H1 (cell line): ENCODE data around the gene SLIT3.

Experiments
- ATF2 ChIP-seq: IDR thresholded peaks from 2 replicates; pipeline ENCODE4 v1.6.1; 2012; ENCODE audit warnings: low read length, inconsistent platforms
- CBX8 ChIP-seq: fragments of 300-800, 300-1000 bp; sonication (generic); IDR thresholded peaks from 2 replicates; pipeline ENCODE4 v1.7.1; 2016; ENCODE audit warnings: low read depth, low read length, borderline replicate concordance
- CEBPB ChIP-seq: IDR thresholded peaks from 2 replicates; pipeline ENCODE4 v1.6.1; 2012; ENCODE audit warnings: low read depth, low read length
- CHD2 ChIP-seq: IDR thresholded peaks from 2 replicates; pipeline ENCODE4 v1.6.1; 2012; ENCODE audit warnings: low read length, improper control_type of control experiment
- CTCF ChIP-seq, 3 experiments: IDR thresholded peaks; 1 replicate in 2 of 3; 2 replicates in 1 of 3; pipeline versions ENCODE4 v1.5.1 to v1.6.1; 2011; ENCODE audit warnings: low read length in 3 of 3, mild to moderate bottlenecking in 3 of 3, inconsistent platforms in 2 of 3, low read depth in 1 of 3, moderate library complexity in 1 of 3; ENCODE audit not compliant: insufficient read depth in 1 of 3; ENCODE audit errors: control extremely low read depth in 1 of 3
- EP300 ChIP-seq, 2 experiments: IDR thresholded peaks; 1 replicate in 1 of 2; 2 replicates in 1 of 2; pipeline ENCODE4 v1.6.1; 2011 to 2012; ENCODE audit warnings: low read depth in 2 of 2, low read length in 2 of 2, mild to moderate bottlenecking in 2 of 2, borderline replicate concordance in 1 of 2, inconsistent platforms in 1 of 2, moderate library complexity in 1 of 2
- EZH2 ChIP-seq: fragments of 200-600 bp; sonication (generic); IDR thresholded peaks from 2 replicates; pipeline ENCODE4 v1.7.1; 2012; ENCODE audit warnings: low read depth, mild to moderate bottlenecking, moderate library complexity, low read length, inconsistent platforms; ENCODE audit not compliant: severe bottlenecking
- MAFK ChIP-seq: IDR thresholded peaks from 2 replicates; pipeline ENCODE4 v1.6.1; 2012; ENCODE audit warnings: low read depth, mild to moderate bottlenecking, improper control_type of control experiment, low read length
- POU5F1 ChIP-seq: IDR thresholded peaks from 2 replicates; pipeline ENCODE4 v1.6.1; 2011; ENCODE audit warnings: low read depth, mild to moderate bottlenecking, low read length, moderate library complexity
- RAD21 ChIP-seq, 2 experiments: IDR thresholded peaks in 1 of 2; conservative IDR thresholded peaks in 1 of 2; 2 replicates each; pipeline ENCODE4 v1.6.1; 2011; ENCODE audit warnings: low read depth in 2 of 2, low read length in 2 of 2, improper control_type of control experiment in 1 of 2, inconsistent platforms in 1 of 2, mild to moderate bottlenecking in 1 of 2, moderate library complexity in 1 of 2
- SRF ChIP-seq: IDR thresholded peaks from 2 replicates; pipeline ENCODE4 v1.6.1; 2011; ENCODE audit warnings: mild to moderate bottlenecking, low read depth, low read length, moderate library complexity
- TAF1 ChIP-seq: IDR thresholded peaks from 2 replicates; pipeline ENCODE4 v1.6.1; 2011; ENCODE audit warnings: mild to moderate bottlenecking, low read depth, low read length

- TF ChIP-seq CTCF (IDR thresholded peaks at IDR 0.05; ENCODE audit: control extremely low read depth in 1 of 3, insufficient read depth in 1 of 3, low read depth in 1 of 3, low read length in 3 of 3): no peak
- TF ChIP-seq CBX8: no peak
- TF ChIP-seq SRF: no peak
- TF ChIP-seq CEBPB: no peak
- TF ChIP-seq RAD21 (IDR thresholded peaks at IDR 0.05 in 1 of 2, conservative IDR thresholded peaks at IDR 0.05 in 1 of 2; ENCODE audit: low read depth in 2 of 2, low read length in 2 of 2): peak in 1 of 2 experiments; percentile 16; a peak in 1 of 4 replicates
- no peak for TF ChIP-seq POU5F1
- no peak for TF ChIP-seq EP300 (IDR thresholded peaks at IDR 0.05; ENCODE audit: borderline replicate concordance in 1 of 2, low read depth in 2 of 2, low read length in 2 of 2)
- TF ChIP-seq EZH2: no peak
- no peak for TF ChIP-seq CHD2
- no peak for TF ChIP-seq ATF2
- 0 out of 2 replicates have a peak, but pooled peaks have one; percentile 17 for TF ChIP-seq TAF1
- no peak for TF ChIP-seq MAFK
These were observed at the start of gene SLIT3 for GRCh38 chr5:169300468-169301385.
